ENCODE data around the gene AADAC.

GRCh38 chr3:151795276-151795675, 18.6 kb upstream of the AADAC start:
- no peak for TF ChIP-seq CTCF (IDR thresholded peaks at IDR 0.05)
- no peak for TF ChIP-seq POLR2A (IDR thresholded peaks at IDR 0.05)

Data from testis (tissue), 2 donors.